K562 (cell line): ENCODE measurements around the gene MAN2B1. TPM values are rescaled to one million over a fixed set of nuclear protein-coding genes. Genes with fewer than 3 reads are reported as not detected.

Source experiments
- polyA plus RNA-seq, 8 experiments: library from polyadenylated mRNA; depleted of rRNA in 4 of 8; stranded (reverse) in 5 of 8; unstranded in 3 of 8; fragments of >200 nt; fragmentation: Nextera tagmentation in 2 of 8; fragmentation: Illumina TruSeq in 1 of 8; extraction: Ambion mirVana in 2 of 8; extraction: Trizol in 1 of 8; gene quantifications; 2 replicates each; pipeline versions ENCODE4 v1.2.1 to v1.2.3, GENCODE V29; 2011 to 2014; ENCODE audit warnings: inconsistent platforms in 1 of 8, missing spikeins in 1 of 8
- total RNA-seq, 7 experiments: library from RNA; depleted of rRNA in 6 of 7; stranded (reverse); fragments of >200 nt in 6 of 7; fragmentation: Illumina TruSeq in 2 of 7; extraction: Trizol in 2 of 7; gene quantifications; 2 replicates each; pipeline versions ENCODE4 v1.2.1 to v1.2.3, GENCODE V29; 2011 to 2021; ENCODE audit warnings: low replicate concordance in 1 of 7
- TF ChIP-seq, protein P1 (sequence below): fragments of 450-650 bp; IDR thresholded peaks from 2 replicates; pipeline ENCODE4 v1.6.1; 2016; ENCODE audit warnings: mild to moderate bottlenecking, moderate library complexity
- TF ChIP-seq, protein P2 (sequence below): sonication (generic); formaldehyde crosslinking; IDR thresholded peaks from 2 replicates; pipeline ENCODE4 v1.8.0; 2022; ENCODE audit warnings: mild to moderate bottlenecking, missing genetic modification reagents

Gene MAN2B1
- total and polyA plus RNA-seq, 9 of the 15 experiments (the other 6 are each of a cell fraction or from before 2014, with no cell fraction given) = 0.59 to 33.8 (median 11.4) TPM

DNA sequence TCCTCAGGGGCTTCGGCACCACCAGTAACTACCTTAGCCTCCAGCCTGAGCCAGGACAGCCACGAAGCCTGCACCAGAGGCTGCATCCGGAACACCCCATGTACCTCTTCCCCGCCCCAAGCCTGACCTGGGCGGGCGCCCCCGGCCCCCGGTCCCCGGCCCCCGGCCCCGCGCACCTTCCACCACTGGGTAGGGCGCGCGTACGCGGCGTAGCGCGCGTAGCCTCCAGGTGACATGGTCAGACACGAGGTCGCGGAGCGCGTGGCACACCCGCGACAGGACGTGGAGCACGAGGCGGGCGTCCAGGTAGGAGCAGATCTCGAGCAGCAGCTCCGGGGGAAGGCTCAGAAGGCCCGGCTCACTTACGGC lies 29.4 kb upstream of the MAN2B1 start (continued):
- TF ChIP-seq, protein P1, sequence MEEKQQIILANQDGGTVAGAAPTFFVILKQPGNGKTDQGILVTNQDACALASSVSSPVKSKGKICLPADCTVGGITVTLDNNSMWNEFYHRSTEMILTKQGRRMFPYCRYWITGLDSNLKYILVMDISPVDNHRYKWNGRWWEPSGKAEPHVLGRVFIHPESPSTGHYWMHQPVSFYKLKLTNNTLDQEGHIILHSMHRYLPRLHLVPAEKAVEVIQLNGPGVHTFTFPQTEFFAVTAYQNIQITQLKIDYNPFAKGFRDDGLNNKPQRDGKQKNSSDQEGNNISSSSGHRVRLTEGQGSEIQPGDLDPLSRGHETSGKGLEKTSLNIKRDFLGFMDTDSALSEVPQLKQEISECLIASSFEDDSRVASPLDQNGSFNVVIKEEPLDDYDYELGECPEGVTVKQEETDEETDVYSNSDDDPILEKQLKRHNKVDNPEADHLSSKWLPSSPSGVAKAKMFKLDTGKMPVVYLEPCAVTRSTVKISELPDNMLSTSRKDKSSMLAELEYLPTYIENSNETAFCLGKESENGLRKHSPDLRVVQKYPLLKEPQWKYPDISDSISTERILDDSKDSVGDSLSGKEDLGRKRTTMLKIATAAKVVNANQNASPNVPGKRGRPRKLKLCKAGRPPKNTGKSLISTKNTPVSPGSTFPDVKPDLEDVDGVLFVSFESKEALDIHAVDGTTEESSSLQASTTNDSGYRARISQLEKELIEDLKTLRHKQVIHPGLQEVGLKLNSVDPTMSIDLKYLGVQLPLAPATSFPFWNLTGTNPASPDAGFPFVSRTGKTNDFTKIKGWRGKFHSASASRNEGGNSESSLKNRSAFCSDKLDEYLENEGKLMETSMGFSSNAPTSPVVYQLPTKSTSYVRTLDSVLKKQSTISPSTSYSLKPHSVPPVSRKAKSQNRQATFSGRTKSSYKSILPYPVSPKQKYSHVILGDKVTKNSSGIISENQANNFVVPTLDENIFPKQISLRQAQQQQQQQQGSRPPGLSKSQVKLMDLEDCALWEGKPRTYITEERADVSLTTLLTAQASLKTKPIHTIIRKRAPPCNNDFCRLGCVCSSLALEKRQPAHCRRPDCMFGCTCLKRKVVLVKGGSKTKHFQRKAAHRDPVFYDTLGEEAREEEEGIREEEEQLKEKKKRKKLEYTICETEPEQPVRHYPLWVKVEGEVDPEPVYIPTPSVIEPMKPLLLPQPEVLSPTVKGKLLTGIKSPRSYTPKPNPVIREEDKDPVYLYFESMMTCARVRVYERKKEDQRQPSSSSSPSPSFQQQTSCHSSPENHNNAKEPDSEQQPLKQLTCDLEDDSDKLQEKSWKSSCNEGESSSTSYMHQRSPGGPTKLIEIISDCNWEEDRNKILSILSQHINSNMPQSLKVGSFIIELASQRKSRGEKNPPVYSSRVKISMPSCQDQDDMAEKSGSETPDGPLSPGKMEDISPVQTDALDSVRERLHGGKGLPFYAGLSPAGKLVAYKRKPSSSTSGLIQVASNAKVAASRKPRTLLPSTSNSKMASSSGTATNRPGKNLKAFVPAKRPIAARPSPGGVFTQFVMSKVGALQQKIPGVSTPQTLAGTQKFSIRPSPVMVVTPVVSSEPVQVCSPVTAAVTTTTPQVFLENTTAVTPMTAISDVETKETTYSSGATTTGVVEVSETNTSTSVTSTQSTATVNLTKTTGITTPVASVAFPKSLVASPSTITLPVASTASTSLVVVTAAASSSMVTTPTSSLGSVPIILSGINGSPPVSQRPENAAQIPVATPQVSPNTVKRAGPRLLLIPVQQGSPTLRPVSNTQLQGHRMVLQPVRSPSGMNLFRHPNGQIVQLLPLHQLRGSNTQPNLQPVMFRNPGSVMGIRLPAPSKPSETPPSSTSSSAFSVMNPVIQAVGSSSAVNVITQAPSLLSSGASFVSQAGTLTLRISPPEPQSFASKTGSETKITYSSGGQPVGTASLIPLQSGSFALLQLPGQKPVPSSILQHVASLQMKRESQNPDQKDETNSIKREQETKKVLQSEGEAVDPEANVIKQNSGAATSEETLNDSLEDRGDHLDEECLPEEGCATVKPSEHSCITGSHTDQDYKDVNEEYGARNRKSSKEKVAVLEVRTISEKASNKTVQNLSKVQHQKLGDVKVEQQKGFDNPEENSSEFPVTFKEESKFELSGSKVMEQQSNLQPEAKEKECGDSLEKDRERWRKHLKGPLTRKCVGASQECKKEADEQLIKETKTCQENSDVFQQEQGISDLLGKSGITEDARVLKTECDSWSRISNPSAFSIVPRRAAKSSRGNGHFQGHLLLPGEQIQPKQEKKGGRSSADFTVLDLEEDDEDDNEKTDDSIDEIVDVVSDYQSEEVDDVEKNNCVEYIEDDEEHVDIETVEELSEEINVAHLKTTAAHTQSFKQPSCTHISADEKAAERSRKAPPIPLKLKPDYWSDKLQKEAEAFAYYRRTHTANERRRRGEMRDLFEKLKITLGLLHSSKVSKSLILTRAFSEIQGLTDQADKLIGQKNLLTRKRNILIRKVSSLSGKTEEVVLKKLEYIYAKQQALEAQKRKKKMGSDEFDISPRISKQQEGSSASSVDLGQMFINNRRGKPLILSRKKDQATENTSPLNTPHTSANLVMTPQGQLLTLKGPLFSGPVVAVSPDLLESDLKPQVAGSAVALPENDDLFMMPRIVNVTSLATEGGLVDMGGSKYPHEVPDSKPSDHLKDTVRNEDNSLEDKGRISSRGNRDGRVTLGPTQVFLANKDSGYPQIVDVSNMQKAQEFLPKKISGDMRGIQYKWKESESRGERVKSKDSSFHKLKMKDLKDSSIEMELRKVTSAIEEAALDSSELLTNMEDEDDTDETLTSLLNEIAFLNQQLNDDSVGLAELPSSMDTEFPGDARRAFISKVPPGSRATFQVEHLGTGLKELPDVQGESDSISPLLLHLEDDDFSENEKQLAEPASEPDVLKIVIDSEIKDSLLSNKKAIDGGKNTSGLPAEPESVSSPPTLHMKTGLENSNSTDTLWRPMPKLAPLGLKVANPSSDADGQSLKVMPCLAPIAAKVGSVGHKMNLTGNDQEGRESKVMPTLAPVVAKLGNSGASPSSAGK = 0 out of 2 replicates have a peak, but pooled peaks have one; percentile 37
- TF ChIP-seq, protein P2, sequence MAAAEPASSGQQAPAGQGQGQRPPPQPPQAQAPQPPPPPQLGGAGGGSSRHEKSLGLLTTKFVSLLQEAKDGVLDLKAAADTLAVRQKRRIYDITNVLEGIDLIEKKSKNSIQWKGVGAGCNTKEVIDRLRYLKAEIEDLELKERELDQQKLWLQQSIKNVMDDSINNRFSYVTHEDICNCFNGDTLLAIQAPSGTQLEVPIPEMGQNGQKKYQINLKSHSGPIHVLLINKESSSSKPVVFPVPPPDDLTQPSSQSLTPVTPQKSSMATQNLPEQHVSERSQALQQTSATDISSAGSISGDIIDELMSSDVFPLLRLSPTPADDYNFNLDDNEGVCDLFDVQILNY (CRISPR knock-in tag) = no peak
